ENCODE measurements around the gene OR2AE1. TPM values are rescaled to one million over a fixed set of nuclear protein-coding genes. Genes with fewer than 3 reads are reported as not detected.

Gene OR2AE1
- total RNA-seq, 1 donor: not detected

GRCh38 chr7:99842926-99843325 is 33.9 kb downstream of the OR2AE1 start:
- TF ChIP-seq CTCF (IDR thresholded peaks at IDR 0.05; ENCODE audit: insufficient read depth, low read depth, low read length): no peak
- DNase-seq (ENCODE audit: low read depth): no peak
- no peak overlapping the region for H3K4me3 ChIP-seq (ENCODE audit: low read depth, low read length)

DNA sequence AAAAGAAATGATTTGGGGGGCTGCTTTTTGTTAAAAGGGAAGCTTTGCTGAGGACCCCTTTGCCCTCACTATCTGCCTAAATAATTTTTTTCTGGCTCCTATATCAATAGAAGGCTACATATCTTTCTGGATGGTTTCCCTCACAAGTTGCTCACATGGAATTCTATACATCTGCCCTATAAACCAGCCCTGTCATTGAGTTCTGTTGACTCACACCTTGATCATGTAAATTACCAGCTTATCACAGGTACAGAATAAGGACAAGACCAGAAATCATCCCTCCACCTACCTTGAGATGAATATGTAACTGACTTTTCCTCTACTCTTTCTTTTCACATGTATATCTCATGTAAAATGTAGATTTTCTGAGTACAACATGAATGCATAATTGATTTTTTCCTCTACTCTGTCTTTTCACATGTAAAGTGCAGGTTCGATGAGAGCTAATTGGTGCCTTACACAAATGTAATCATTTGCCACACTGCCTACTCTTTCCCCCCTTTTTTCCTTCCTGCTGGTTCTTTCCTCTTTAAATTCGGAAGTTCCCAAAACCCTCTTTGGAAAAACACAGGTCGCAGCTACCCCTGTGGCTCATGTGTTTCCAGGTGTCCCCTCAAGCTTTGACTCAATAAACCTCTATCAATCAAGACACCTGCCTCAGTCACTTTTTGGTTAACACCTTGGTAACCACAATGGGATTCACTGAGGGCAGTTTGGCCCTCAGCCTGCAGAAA is 36.5 kb downstream of the OR2AE1 start:
- no peak for TF ChIP-seq CTCF (IDR thresholded peaks at IDR 0.05; ENCODE audit: insufficient read depth, low read depth, low read length)
- H3K4me3 ChIP-seq (ENCODE audit: low read depth, low read length): no peak overlapping the region
- no peak for DNase-seq (ENCODE audit: low read depth)

- H3K4me3 ChIP-seq (ENCODE audit: low read depth, low read length): no peak overlapping the region
- no peak for DNase-seq (ENCODE audit: low read depth)
- TF ChIP-seq CTCF (IDR thresholded peaks at IDR 0.05; ENCODE audit: insufficient read depth, low read depth, low read length): no peak
Observed at GRCh38 chr7:99839287-99840021, 37.4 kb downstream of the OR2AE1 start.

DNA sequence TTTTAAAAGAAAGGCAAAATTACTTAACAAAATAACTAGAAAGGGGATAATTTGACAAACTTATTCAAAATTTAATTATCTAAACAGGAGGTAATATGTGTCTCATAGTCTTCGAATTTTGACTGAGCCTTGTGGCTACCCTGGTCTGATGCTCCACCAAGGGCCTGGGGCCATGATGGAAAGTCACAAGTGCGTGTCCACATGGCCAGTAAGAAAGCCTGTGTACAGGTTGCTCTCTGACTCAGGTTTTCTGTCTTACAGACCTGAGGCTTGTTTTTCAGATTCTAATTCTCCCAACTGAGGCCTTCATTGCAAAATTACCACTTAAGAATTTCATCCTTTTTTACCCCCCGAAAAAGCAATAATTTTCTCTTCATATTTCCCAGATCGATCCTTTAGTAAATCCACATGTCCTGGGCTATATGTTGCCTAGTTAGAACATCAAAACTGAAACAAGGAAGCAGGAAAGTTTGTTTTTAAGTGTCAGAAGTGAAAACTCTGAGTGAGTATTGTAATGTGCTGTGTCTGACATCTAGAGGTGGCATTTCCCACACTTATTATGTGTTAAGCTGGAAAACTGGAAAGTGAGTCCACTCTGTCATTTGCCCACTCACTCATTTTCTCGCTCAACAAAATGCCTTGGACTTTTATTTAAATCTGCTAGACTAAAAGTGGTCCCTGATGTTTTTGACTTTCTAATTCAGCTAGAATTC is 39.0 kb downstream of the OR2AE1 start:
- peak; percentile 1 for DNase-seq (ENCODE audit: low read depth)
- H3K4me3 ChIP-seq (ENCODE audit: low read depth, low read length): no peak overlapping the region
- peak; percentile 18 for TF ChIP-seq CTCF (IDR thresholded peaks at IDR 0.05; ENCODE audit: insufficient read depth, low read depth, low read length)

- no peak for TF ChIP-seq CTCF (IDR thresholded peaks at IDR 0.05; ENCODE audit: insufficient read depth, low read depth, low read length)
- H3K4me3 ChIP-seq (ENCODE audit: low read depth, low read length): no peak overlapping the region
- DNase-seq (ENCODE audit: low read depth): no peak
Observed at GRCh38 chr7:99835189-99835588, 41.6 kb downstream of the OR2AE1 start.

DNA sequence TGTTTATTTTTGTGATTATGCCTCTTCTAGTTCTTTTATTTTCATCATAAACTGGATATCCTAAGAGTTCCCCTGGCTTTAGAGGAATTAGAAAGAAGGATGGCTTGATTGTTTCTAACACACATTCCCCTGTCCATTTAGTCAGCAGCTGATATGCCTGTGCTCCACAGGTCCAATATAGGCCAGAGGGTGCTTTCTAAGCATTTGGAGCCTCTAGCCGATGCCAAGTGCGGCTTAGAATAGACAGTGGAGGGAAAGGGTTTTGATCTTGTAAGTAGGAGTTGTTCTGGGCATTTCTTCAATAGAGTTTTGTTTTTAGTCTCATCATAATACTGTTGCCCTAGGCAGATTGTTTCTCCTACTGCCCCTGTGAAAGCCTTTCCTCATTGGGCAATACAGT is 42.5 kb downstream of the OR2AE1 start:
- no peak overlapping the region for H3K4me3 ChIP-seq (ENCODE audit: low read depth, low read length)
- no peak for DNase-seq (ENCODE audit: low read depth)
- no peak for TF ChIP-seq CTCF (IDR thresholded peaks at IDR 0.05; ENCODE audit: insufficient read depth, low read depth, low read length)

Data from fibroblast of villous mesenchyme (primary cell).